ENCODE data around the gene VPS51.
A peak's percentile ranks its signal among the peaks of the same experiment; 100 is the strongest.

Gene VPS51

GRCh38 chr11:65095974-65096806 is at the start of gene VPS51:
Gene VPS51 (plus strand): TSS chr11:65096214. CDS start chr11:65096251, 37 bp downstream.
- DNase-seq: peak; percentile 87

GRCh38 chr11:65047581-65048422 is 48.2 kb upstream of the VPS51 start:
- DNase-seq: no peak

- no peak for DNase-seq
Measured at GRCh38 chr11:65051398-65051858, 44.6 kb upstream of the VPS51 start.

GRCh38 chr11:65053827-65054508 is 42.0 kb upstream of the VPS51 start:
- no peak for DNase-seq

GRCh38 chr11:65055538-65055937 is 40.5 kb upstream of the VPS51 start:
- no peak for DNase-seq

GRCh38 chr11:65056999-65057398 is 39.0 kb upstream of the VPS51 start:
- DNase-seq: no peak

- no peak for DNase-seq
Measured at GRCh38 chr11:65057526-65057925, 38.5 kb upstream of the VPS51 start.

GRCh38 chr11:65058012-65058411 is 38.0 kb upstream of the VPS51 start:
- no peak for DNase-seq

- DNase-seq: no peak
Measured at GRCh38 chr11:65058419-65059054, 37.5 kb upstream of the VPS51 start, which contains the start of gene NAALADL1. Gene NAALADL1 (minus strand): TSS chr11:65058553. CDS start chr11:65058521, 32 bp downstream.

- no peak for DNase-seq
Measured at GRCh38 chr11:65059523-65059922, 36.5 kb upstream of the VPS51 start.

- DNase-seq: no peak
Measured at GRCh38 chr11:65059959-65060824, 35.8 kb upstream of the VPS51 start.

- DNase-seq: no peak
Measured at GRCh38 chr11:65060913-65061408, 35.1 kb upstream of the VPS51 start.

GRCh38 chr11:65063532-65063931 is 32.5 kb upstream of the VPS51 start:
- no peak for DNase-seq

- DNase-seq: no peak
Measured at GRCh38 chr11:65064847-65065240, 31.2 kb upstream of the VPS51 start.

- no peak for DNase-seq
Measured at GRCh38 chr11:65065851-65066250, 30.2 kb upstream of the VPS51 start.

- DNase-seq: no peak
Measured at GRCh38 chr11:65066315-65066714, 29.7 kb upstream of the VPS51 start.

- no peak for DNase-seq
Measured at GRCh38 chr11:65066805-65067291, 29.2 kb upstream of the VPS51 start.

GRCh38 chr11:65067446-65067845 is 28.6 kb upstream of the VPS51 start:
- DNase-seq: no peak

- DNase-seq: peak; percentile 43
Measured at GRCh38 chr11:65069217-65069616, 26.8 kb upstream of the VPS51 start.

- peak; percentile 34 for DNase-seq
Measured at GRCh38 chr11:65071907-65072630, 23.9 kb upstream of the VPS51 start.

- no peak for DNase-seq
Measured at GRCh38 chr11:65072631-65072966, 23.4 kb upstream of the VPS51 start.

Data from suppressor macrophage treated with lipopolysaccharide for 4 hours (primary cell).